GM19238 (cell line): Measurements from ENCODE around the gene LENG1.
"Not testable (repeated sequence)": the region's sequence is repeated elsewhere in the genome, so short reads cannot be mapped to it uniquely, and the experiment has no call there.

ENCODE experiments used
- DNase-seq: peaks from one replicate; pipeline ENCODE4 v3.0.0; 2011; ENCODE audit warnings: low spot score; ENCODE audit not compliant: insufficient read length

LENG1 gene

GRCh38 chr19:54159352-54160181 lies at the start of gene LENG1:
Gene LENG1, minus strand, starts transcription at chr19:54159721. Its CDS starts 26 bp downstream, at chr19:54159695.
- peak; percentile 99 for DNase-seq

- DNase-seq: no peak
Measured at GRCh38 chr19:54208784-54209057, 49.2 kb upstream of the LENG1 start.

- DNase-seq: no peak
Measured at GRCh38 chr19:54207983-54208783, 48.7 kb upstream of the LENG1 start.

GRCh38 chr19:54207676-54207982 lies 48.1 kb upstream of the LENG1 start:
- DNase-seq: no peak

GRCh38 chr19:54207193-54207592 lies 47.7 kb upstream of the LENG1 start:
- DNase-seq: not testable (repeated sequence)

GRCh38 chr19:54206831-54207177 lies 47.3 kb upstream of the LENG1 start:
- no peak for DNase-seq

GRCh38 chr19:54206030-54206830 lies 46.7 kb upstream of the LENG1 start:
- DNase-seq: no peak

GRCh38 chr19:54204767-54205468 lies 45.4 kb upstream of the LENG1 start:
- DNase-seq: no peak

- DNase-seq: no peak
Measured at GRCh38 chr19:54203151-54203611, 43.7 kb upstream of the LENG1 start.

GRCh38 chr19:54201980-54202379 lies 42.5 kb upstream of the LENG1 start:
- DNase-seq: no peak

GRCh38 chr19:54201172-54201701 lies 41.7 kb upstream of the LENG1 start:
- DNase-seq: no peak

GRCh38 chr19:54199401-54199800 lies 39.9 kb upstream of the LENG1 start:
- DNase-seq: no peak

- DNase-seq: no peak
Measured at GRCh38 chr19:54197121-54197520, 37.6 kb upstream of the LENG1 start.

GRCh38 chr19:54196536-54196935 lies 37.0 kb upstream of the LENG1 start:
- DNase-seq: no peak

- DNase-seq: not testable (repeated sequence)
Measured at GRCh38 chr19:54194463-54194862, 34.9 kb upstream of the LENG1 start.

- DNase-seq: no peak
Measured at GRCh38 chr19:54193011-54193410, 33.5 kb upstream of the LENG1 start.

GRCh38 chr19:54191811-54192453 lies 32.4 kb upstream of the LENG1 start:
- DNase-seq: no peak

- DNase-seq: peak; percentile 63
Measured at GRCh38 chr19:54191011-54191810, 31.7 kb upstream of the LENG1 start, which contains the start of gene TSEN34. Gene TSEN34, plus strand, starts transcription at chr19:54191308. Its CDS starts 57 bp downstream, at chr19:54191365.

GRCh38 chr19:54190503-54191010 lies 31.0 kb upstream of the LENG1 start:
- DNase-seq: peak; percentile 77
